DND-41 (cell line): ENCODE data around the gene TMEM238.
"Not testable (repeated sequence)": the region's sequence is repeated elsewhere in the genome, so short reads cannot be mapped to it uniquely, and the experiment has no call there.

ENCODE experiments used
- ATAC-seq: fragments of 200-7000 bp; cut with Tn5 transposase; 3 replicates; pipeline ENCODE4 v1.9.1; 2021; ENCODE audit warnings: low read depth; ENCODE audit not compliant: insufficient read depth
- DNase-seq: peaks from one replicate; pipeline ENCODE4 v3.0.0-alpha.2; 2020
- H2AFZ ChIP-seq: 2 replicates; pipeline ENCODE4 v1.6.0; 2012; ENCODE audit warnings: low read depth, low read length
- H3K27ac ChIP-seq: 2 replicates; pipeline ENCODE4 v1.5.1; 2012; ENCODE audit warnings: low read length, inconsistent platforms
- H3K27me3 ChIP-seq: fragments of 200-600 bp; sonication (generic); 2 replicates; pipeline ENCODE4 v1.6.0; 2012; ENCODE audit warnings: low read length, mild to moderate bottlenecking, inconsistent platforms; ENCODE audit not compliant: insufficient read depth, poor library complexity
- H3K36me3 ChIP-seq: 2 replicates; pipeline ENCODE4 v1.5.1; 2012; ENCODE audit warnings: low read length, inconsistent platforms; ENCODE audit not compliant: insufficient read depth
- H3K4me1 ChIP-seq: 2 replicates; pipeline ENCODE4 v1.5.1; 2012; ENCODE audit warnings: mild to moderate bottlenecking, low read length; ENCODE audit not compliant: insufficient read depth
- H3K4me2 ChIP-seq: 2 replicates; pipeline ENCODE4 v1.6.0; 2012; ENCODE audit warnings: mild to moderate bottlenecking, moderate library complexity, low read length, inconsistent platforms; ENCODE audit not compliant: insufficient read depth
- H3K4me3 ChIP-seq, 2 experiments: fragments of 200-600 bp in 1 of 2; shearing (Covaris generic) in 1 of 2; 2 replicates each; pipeline ENCODE4 v1.5.1; 2012 to 2016; ENCODE audit warnings: inconsistent platforms in 2 of 2, low read length in 2 of 2, mild to moderate bottlenecking in 2 of 2, low read depth in 1 of 2, moderate library complexity in 1 of 2
- H3K79me2 ChIP-seq: 2 replicates; pipeline ENCODE4 v1.6.0; 2012; ENCODE audit warnings: low read length, inconsistent platforms; ENCODE audit not compliant: insufficient read depth
- H3K9ac ChIP-seq: 2 replicates; pipeline ENCODE4 v1.6.0; 2012; ENCODE audit warnings: low read depth, mild to moderate bottlenecking, inconsistent platforms, low read length, moderate library complexity
- H3K9me3 ChIP-seq: 2 replicates; pipeline ENCODE4 v1.5.1; 2012; ENCODE audit warnings: low read length, moderate library complexity, mild to moderate bottlenecking, inconsistent platforms; ENCODE audit not compliant: insufficient read depth, severe bottlenecking
- H4K20me1 ChIP-seq: 2 replicates; pipeline ENCODE4 v1.6.0; 2012; ENCODE audit warnings: low read length; ENCODE audit not compliant: insufficient read depth
- CTCF ChIP-seq: IDR thresholded peaks from 2 replicates; pipeline ENCODE4 v1.5.1; 2012; ENCODE audit warnings: borderline replicate concordance, low read length, moderate library complexity, mild to moderate bottlenecking; ENCODE audit not compliant: poor library complexity, severe bottlenecking; ENCODE audit errors: extremely low read depth
- EZH2 ChIP-seq: IDR thresholded peaks from 3 replicates; pipeline ENCODE4 v1.6.1; 2012; ENCODE audit warnings: borderline replicate concordance, low read depth, mild to moderate bottlenecking, moderate library complexity, low read length, inconsistent platforms; ENCODE audit not compliant: severe bottlenecking

The TMEM238 gene

GRCh38 chr19:55406091-55406825, 22.2 kb upstream of the TMEM238 start:
- DNase-seq (no peak), ATAC-seq (no peak)
- Histone ChIP-seq H2AFZ (no peak overlapping the region), H3K79me2 (peaks cover 56% of the 10 kb centered on the region), H3K9ac (peak overlapping the region; percentile 97), H3K4me3 (peak overlapping the region; percentile 89 to 90; a peak in 3 of 4 replicates), H4K20me1 (peaks cover 52% of the 10 kb centered on the region), H3K9me3 (peaks cover 15% of the 10 kb centered on the region), H3K4me1 (peaks cover 46% of the 10 kb centered on the region), H3K4me2 (peak overlapping the region; percentile 92), H3K27me3 (no peaks in the 10 kb centered on the region), H3K36me3 (peaks cover 58% of the 10 kb centered on the region), H3K27ac (peak overlapping the region; percentile 86)
- TF ChIP-seq EZH2 (no peak), CTCF (no peak)

- TF ChIP-seq CTCF (no peak), EZH2 (no peak)
- peak overlapping the region; percentile 92 for H3K4me2 ChIP-seq
- peak overlapping the region; percentile 97 for H3K9ac ChIP-seq
- peak overlapping the region; percentile 89 to 90; a peak in 3 of 4 replicates for H3K4me3 ChIP-seq
- peaks cover 62% of the 10 kb centered on the region for H3K36me3 ChIP-seq
- ATAC-seq (no peak), DNase-seq (no peak)
- H3K27ac ChIP-seq: peak overlapping the region; percentile 86
- H2AFZ ChIP-seq: no peak overlapping the region
- H3K4me1 ChIP-seq: peaks cover 46% of the 10 kb centered on the region
- H3K79me2 ChIP-seq: peaks cover 56% of the 10 kb centered on the region
- H3K27me3 ChIP-seq: no peaks in the 10 kb centered on the region
- peaks cover 15% of the 10 kb centered on the region for H3K9me3 ChIP-seq
- H4K20me1 ChIP-seq: peaks cover 56% of the 10 kb centered on the region
Measured at GRCh38 chr19:55405638-55406037, 21.5 kb upstream of the TMEM238 start.

- Histone ChIP-seq H3K4me3 (no peak overlapping the region), H3K79me2 (peaks cover 56% of the 10 kb centered on the region), H2AFZ (no peak overlapping the region), H3K4me2 (peak overlapping the region; percentile 32; the same call in 1 of the 2 replicates), H3K36me3 (peaks cover 66% of the 10 kb centered on the region), H3K4me1 (peaks cover 40% of the 10 kb centered on the region), H3K9me3 (no peaks in the 10 kb centered on the region), H3K27me3 (no peaks in the 10 kb centered on the region), H4K20me1 (peaks cover 59% of the 10 kb centered on the region), H3K27ac (no peak overlapping the region), H3K9ac (0 out of 2 replicates have a peak overlapping the region, but pooled peaks have one; percentile 6)
- DNase-seq (no peak), ATAC-seq (no peak)
- TF ChIP-seq EZH2 (no peak), CTCF (no peak)
Measured at GRCh38 chr19:55402509-55402908, 18.4 kb upstream of the TMEM238 start.

- not testable (repeated sequence) for H3K9me3 ChIP-seq, H3K27ac ChIP-seq, DNase-seq, H3K4me2 ChIP-seq, H2AFZ ChIP-seq, ATAC-seq, H3K27me3 ChIP-seq, H3K4me3 ChIP-seq, H3K9ac ChIP-seq
- Histone ChIP-seq H4K20me1 (peaks cover 51% of the 10 kb centered on the region), H3K4me1 (peaks cover 34% of the 10 kb centered on the region), H3K79me2 (peaks cover 45% of the 10 kb centered on the region), H3K36me3 (peaks cover 57% of the 10 kb centered on the region)
Measured at GRCh38 chr19:55401390-55401789, 17.3 kb upstream of the TMEM238 start.
